SU-DHL-6 (cell line): ENCODE results near the gene TTC39B.

Source experiments
- H2AFZ ChIP-seq: fragments of 200-600 bp; sonication (generic); 2 replicates; pipeline ENCODE4 v1.6.1; 2014; ENCODE audit warnings: low read depth, mild to moderate bottlenecking, moderate library complexity, mixed read lengths, antibody characterized with exemption, low read length; ENCODE audit not compliant: severe bottlenecking
- H3F3A ChIP-seq: fragments of 200-600 bp; shearing (Covaris generic); 2 replicates; pipeline ENCODE4 v1.6.0; 2016; ENCODE audit warnings: antibody characterized with exemption, mild to moderate bottlenecking; ENCODE audit not compliant: insufficient read depth
- H3K27ac ChIP-seq: fragments of 200-600 bp; sonication (generic); 2 replicates; pipeline ENCODE4 v1.5.1; 2016; ENCODE audit warnings: low read depth, mild to moderate bottlenecking, low read length, moderate library complexity, mixed read lengths
- H3K27me3 ChIP-seq: fragments of 200-600 bp; sonication (generic), shearing (Covaris generic); 2 replicates; pipeline ENCODE4 v1.6.0; 2014; ENCODE audit warnings: mild to moderate bottlenecking, low read length
- H3K36me3 ChIP-seq: fragments of 200-600 bp; sonication (generic); 2 replicates; pipeline ENCODE4 v1.6.1; 2014; ENCODE audit warnings: mild to moderate bottlenecking, low read length, mixed read lengths
- H3K4me2 ChIP-seq: fragments of 300-600, 200-600 bp; shearing (Covaris generic), sonication (generic); 2 replicates; pipeline ENCODE4 v1.6.0; 2014; ENCODE audit warnings: low read length, low read depth, mild to moderate bottlenecking; ENCODE audit not compliant: poor library complexity, severe bottlenecking
- H3K4me3 ChIP-seq: fragments of 200-600 bp; sonication (generic); 2 replicates; pipeline ENCODE4 v1.5.1; 2014; ENCODE audit warnings: antibody characterized with exemption, low read length, mild to moderate bottlenecking, mixed read lengths; ENCODE audit not compliant: insufficient read depth, poor library complexity, severe bottlenecking
- H3K79me2 ChIP-seq: fragments of 200-600 bp; sonication (generic); 2 replicates; pipeline ENCODE4 v1.6.1; 2014; ENCODE audit warnings: mild to moderate bottlenecking, low read length, moderate library complexity; ENCODE audit not compliant: insufficient read depth
- H3K9ac ChIP-seq: fragments of 200-600 bp; sonication (generic); 2 replicates; pipeline ENCODE4 v1.7.0; 2014; ENCODE audit warnings: mild to moderate bottlenecking, low read length
- H3K9me2 ChIP-seq: fragments of 200-600 bp; sonication (generic); replicated peaks from 2 replicates; pipeline ENCODE4 v1.6.1; 2014; ENCODE audit warnings: low read length; ENCODE audit not compliant: insufficient read depth
- H3K9me3 ChIP-seq: fragments of 200-600 bp; sonication (generic); 2 replicates; pipeline ENCODE4 v1.6.1; 2014; ENCODE audit warnings: low read length, mixed read lengths; ENCODE audit not compliant: insufficient read depth
- H4K20me1 ChIP-seq: fragments of 200-600 bp; sonication (generic); 2 replicates; pipeline ENCODE4 v1.6.1; 2014; ENCODE audit warnings: low read depth, mild to moderate bottlenecking, antibody characterized with exemption, low read length, moderate library complexity, mixed read lengths
- EZH2phosphoT487 ChIP-seq: fragments of 200-600 bp; sonication (generic), shearing (Covaris generic); conservative IDR thresholded peaks from 2 replicates; pipeline ENCODE4 v1.6.1; 2018; ENCODE audit warnings: mild to moderate bottlenecking, antibody characterized with exemption, low read length, moderate library complexity, mixed read lengths
- TF ChIP-seq, protein P1 (sequence below): fragments of 200-600 bp; sonication (generic); IDR thresholded peaks from one replicate; pipeline ENCODE4 v1.5.1; 2017; ENCODE audit warnings: antibody characterized with exemption, mild to moderate bottlenecking, low read length, moderate library complexity; ENCODE audit not compliant: insufficient read depth, poor library complexity, severe bottlenecking

Gene TTC39B

DNA sequence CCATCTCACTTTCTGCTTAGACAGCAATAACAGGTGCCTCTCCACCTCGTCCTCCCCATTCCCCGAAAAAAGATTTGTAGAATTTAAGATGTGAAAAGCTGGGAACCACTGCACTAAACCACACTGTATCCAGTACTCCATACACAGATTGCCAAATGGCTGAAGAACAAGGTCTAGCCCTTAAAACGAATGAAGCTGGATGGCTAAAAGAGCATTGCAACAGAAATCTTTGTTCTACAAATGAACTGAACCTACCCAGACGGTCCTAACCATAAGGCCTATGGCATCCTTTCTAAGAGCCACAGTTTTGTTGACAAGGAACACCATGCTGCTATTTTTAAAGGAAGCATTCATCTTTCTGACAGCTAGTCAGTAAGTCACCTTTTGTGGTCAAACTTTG is 152.3 kb downstream of the TTC39B start:
- no peak overlapping the region for H2AFZ ChIP-seq
- no peaks in the 10 kb centered on the region for H3K27me3 ChIP-seq
- H3F3A ChIP-seq = no peaks in the 10 kb centered on the region
- TF ChIP-seq EZH2phosphoT487 = no peak
- TF ChIP-seq, protein P1, sequence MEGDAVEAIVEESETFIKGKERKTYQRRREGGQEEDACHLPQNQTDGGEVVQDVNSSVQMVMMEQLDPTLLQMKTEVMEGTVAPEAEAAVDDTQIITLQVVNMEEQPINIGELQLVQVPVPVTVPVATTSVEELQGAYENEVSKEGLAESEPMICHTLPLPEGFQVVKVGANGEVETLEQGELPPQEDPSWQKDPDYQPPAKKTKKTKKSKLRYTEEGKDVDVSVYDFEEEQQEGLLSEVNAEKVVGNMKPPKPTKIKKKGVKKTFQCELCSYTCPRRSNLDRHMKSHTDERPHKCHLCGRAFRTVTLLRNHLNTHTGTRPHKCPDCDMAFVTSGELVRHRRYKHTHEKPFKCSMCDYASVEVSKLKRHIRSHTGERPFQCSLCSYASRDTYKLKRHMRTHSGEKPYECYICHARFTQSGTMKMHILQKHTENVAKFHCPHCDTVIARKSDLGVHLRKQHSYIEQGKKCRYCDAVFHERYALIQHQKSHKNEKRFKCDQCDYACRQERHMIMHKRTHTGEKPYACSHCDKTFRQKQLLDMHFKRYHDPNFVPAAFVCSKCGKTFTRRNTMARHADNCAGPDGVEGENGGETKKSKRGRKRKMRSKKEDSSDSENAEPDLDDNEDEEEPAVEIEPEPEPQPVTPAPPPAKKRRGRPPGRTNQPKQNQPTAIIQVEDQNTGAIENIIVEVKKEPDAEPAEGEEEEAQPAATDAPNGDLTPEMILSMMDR = no peak
- no peak overlapping the region for H3K9ac ChIP-seq
- no peak overlapping the region for H3K4me2 ChIP-seq
- no peaks in the 10 kb centered on the region for H3K9me2 ChIP-seq
- no peaks in the 10 kb centered on the region for H4K20me1 ChIP-seq
- H3K4me3 ChIP-seq = no peak overlapping the region
- no peak overlapping the region for H3K27ac ChIP-seq
- no peaks in the 10 kb centered on the region for H3K36me3 ChIP-seq
- no peaks in the 10 kb centered on the region for H3K9me3 ChIP-seq
- no peaks in the 10 kb centered on the region for H3K79me2 ChIP-seq

DNA sequence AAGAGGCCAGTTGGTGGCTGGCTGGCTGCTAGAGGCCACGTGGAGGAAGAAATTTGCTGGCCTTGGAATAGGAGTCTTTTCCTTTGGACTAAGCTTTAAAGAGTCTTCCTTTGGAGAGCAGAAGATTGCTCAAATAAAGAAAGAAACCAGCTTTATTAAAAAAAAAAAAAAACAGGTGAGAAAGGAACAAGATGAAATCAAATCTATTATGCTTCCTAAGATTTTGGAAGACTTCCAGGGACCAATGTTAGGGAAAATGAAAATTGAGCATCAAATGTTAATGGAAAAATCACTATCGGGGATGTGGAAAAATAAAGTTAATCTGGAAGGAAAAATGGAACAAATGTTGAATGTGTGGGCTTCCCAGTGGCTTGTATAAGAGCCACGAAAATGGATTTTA is 153.1 kb downstream of the TTC39B start:
- Histone ChIP-seq H3K4me2 (no peak overlapping the region), H3K9ac (no peak overlapping the region), H4K20me1 (no peaks in the 10 kb centered on the region), H2AFZ (no peak overlapping the region), H3K9me2 (no peaks in the 10 kb centered on the region), H3K79me2 (no peaks in the 10 kb centered on the region), H3K4me3 (no peak overlapping the region), H3K9me3 (no peaks in the 10 kb centered on the region), H3F3A (no peaks in the 10 kb centered on the region), H3K36me3 (no peaks in the 10 kb centered on the region), H3K27ac (no peak overlapping the region), H3K27me3 (no peaks in the 10 kb centered on the region)
- TF ChIP-seq, protein P1 = no peak
- no peak for TF ChIP-seq EZH2phosphoT487

DNA sequence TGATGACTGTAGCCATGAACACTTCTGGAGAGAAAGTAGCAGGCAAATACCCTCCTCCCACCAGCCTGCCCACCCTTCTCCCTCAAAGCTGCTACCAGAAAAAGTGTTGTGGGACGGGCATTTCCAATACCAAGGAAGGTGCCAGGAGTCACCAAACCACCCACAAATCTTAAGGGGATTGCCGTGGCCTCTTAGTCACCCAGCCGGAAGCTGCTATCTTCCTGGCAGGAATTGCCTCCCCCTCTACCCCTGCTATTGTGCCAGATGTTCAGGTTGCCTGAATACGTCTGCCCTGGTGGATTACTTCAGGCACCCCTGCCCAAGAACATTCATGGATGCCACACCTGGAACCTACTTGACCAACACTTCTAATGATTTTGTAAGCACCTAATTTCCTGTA is 156.1 kb downstream of the TTC39B start:
- Histone ChIP-seq H3K9me2 (no peaks in the 10 kb centered on the region), H3K9me3 (no peaks in the 10 kb centered on the region), H3K4me2 (no peak overlapping the region), H3F3A (no peaks in the 10 kb centered on the region), H3K36me3 (no peaks in the 10 kb centered on the region), H3K27me3 (no peaks in the 10 kb centered on the region), H3K9ac (no peak overlapping the region), H4K20me1 (no peaks in the 10 kb centered on the region), H3K79me2 (no peaks in the 10 kb centered on the region), H3K27ac (no peak overlapping the region), H3K4me3 (no peak overlapping the region), H2AFZ (no peak overlapping the region)
- TF ChIP-seq EZH2phosphoT487 = no peak

DNA sequence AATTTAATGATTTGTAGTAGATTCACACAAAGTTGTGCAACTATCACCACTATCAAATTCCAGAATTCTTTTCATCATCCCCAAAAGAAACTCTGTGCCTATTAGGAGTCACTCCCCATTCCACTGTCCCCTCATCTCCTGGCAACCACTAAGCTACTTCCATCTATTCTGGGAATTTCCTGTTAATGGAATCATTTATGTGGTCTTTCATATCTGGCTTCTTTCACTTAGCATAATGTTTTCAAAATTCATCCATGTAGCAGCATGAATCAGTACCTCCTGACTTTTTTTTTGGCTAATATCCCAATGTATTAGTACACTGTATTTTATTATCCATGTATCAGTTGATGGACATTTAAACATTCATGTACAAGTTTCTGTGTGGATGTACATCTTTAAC is 157.6 kb downstream of the TTC39B start:
- Histone ChIP-seq H3K79me2 (no peaks in the 10 kb centered on the region), H2AFZ (no peak overlapping the region), H3K4me3 (no peak overlapping the region), H3K36me3 (no peaks in the 10 kb centered on the region), H3K9me2 (no peaks in the 10 kb centered on the region), H3K9ac (no peak overlapping the region), H4K20me1 (no peaks in the 10 kb centered on the region), H3K9me3 (no peaks in the 10 kb centered on the region), H3F3A (no peaks in the 10 kb centered on the region), H3K27ac (no peak overlapping the region), H3K27me3 (no peaks in the 10 kb centered on the region), H3K4me2 (no peak overlapping the region)
- TF ChIP-seq EZH2phosphoT487 = no peak
- TF ChIP-seq, protein P1 = no peak
